GM12878 (cell line): ENCODE measurements around the gene TCERG1L. TPM values are rescaled to one million over a fixed set of nuclear protein-coding genes. Genes with fewer than 3 reads are reported as not detected.

ENCODE experiments used
- ATAC-seq: fragments of 200-7000 bp; cut with Tn5 transposase; 3 replicates; pipeline ENCODE4 v1.9.1; 2020; ENCODE audit warnings: mild to moderate bottlenecking, moderate library complexity
- BruUV-seq: library from RNA; stranded (reverse); fragments of 400-500 nt; replicated peaks from 2 replicates; lab custom pipeline; 2021; lab: Mats Ljungman, UMichigan
- CTCF ChIA-PET: fragments of 300-600 bp; sonication (Branson Sonifier 250); formaldehyde crosslinking; extraction: SDS; loops from one replicate; lab custom pipeline; 2021; ENCODE audit warnings: inconsistent platforms; lab: Yijun Ruan, JAX
- POLR2A ChIA-PET: fragments of 350-600 bp; formaldehyde crosslinking; extraction: SDS; loops from one replicate; lab custom pipeline; 2021; ENCODE audit warnings: inconsistent platforms; lab: Charles Lee
- RAD21 ChIA-PET: fragments of 300-600 bp; sonication (Branson Sonifier 250); formaldehyde crosslinking; loops from one replicate; lab custom pipeline; 2023; ENCODE audit warnings: antibody characterized with exemption; ENCODE audit not compliant: unreplicated experiment; lab: Charles Lee
- SMC1A ChIA-PET: fragments of 300-600 bp; sonication (Branson Sonifier 250); formaldehyde crosslinking; loops from one replicate; lab custom pipeline; 2023; ENCODE audit not compliant: unreplicated experiment, uncharacterized antibody; lab: Charles Lee
- DNase-seq: peaks from one replicate; pipeline ENCODE4 v3.0.0-alpha.2; 2011; ENCODE audit warnings: low read depth, low spot score
- FAIRE-seq: peaks from 3 replicates; lab custom pipeline; 2011; peaks lifted over from hg19 to GRCh38; lab: Jason Lieb, UNC
- H2AFZ ChIP-seq: 2 replicates; pipeline ENCODE4 v1.6.0; 2011; ENCODE audit warnings: low read depth, low read length, control low read depth; ENCODE audit not compliant: control insufficient read depth
- H3K27ac ChIP-seq: 2 replicates; pipeline ENCODE4 v1.5.1; 2011; ENCODE audit warnings: control low read depth; ENCODE audit not compliant: control insufficient read depth, insufficient read depth
- H3K27me3 ChIP-seq, 2 experiments: replicated peaks in 1 of 2; 2 replicates each; pipeline versions ENCODE4 v1.6.0 to v1.6.1; 2011; ENCODE audit warnings: low read length in 1 of 2; ENCODE audit not compliant: control insufficient read depth in 2 of 2, insufficient read depth in 2 of 2
- H3K36me3 ChIP-seq, 2 experiments: 2 replicates each; pipeline ENCODE4 v1.5.1; 2011; ENCODE audit warnings: low read length in 1 of 2; ENCODE audit not compliant: control insufficient read depth in 2 of 2, insufficient read depth in 2 of 2
- H3K4me1 ChIP-seq: 2 replicates; pipeline ENCODE4 v1.6.1; 2011; ENCODE audit warnings: mild to moderate bottlenecking, low read length, moderate library complexity, mixed read lengths; ENCODE audit not compliant: control insufficient read depth, insufficient read depth
- H3K4me2 ChIP-seq: 2 replicates; pipeline ENCODE4 v1.6.0; 2011; ENCODE audit warnings: control low read depth; ENCODE audit not compliant: control insufficient read depth, insufficient read depth
- H3K4me3 ChIP-seq: fragments of 200-600 bp; sonication (generic); 2 replicates; pipeline ENCODE4 v1.5.1; 2016
- H3K79me2 ChIP-seq: 2 replicates; pipeline ENCODE4 v1.6.0; 2011; ENCODE audit warnings: low read length; ENCODE audit not compliant: control insufficient read depth, insufficient read depth
- H3K9ac ChIP-seq: 2 replicates; pipeline ENCODE4 v1.8.0; 2011; ENCODE audit warnings: low read length, control low read depth, mixed read lengths; ENCODE audit not compliant: control insufficient read depth, insufficient read depth
- H3K9me3 ChIP-seq: replicated peaks from 3 replicates; pipeline ENCODE4 v1.5.1; 2011; ENCODE audit warnings: mild to moderate bottlenecking, low read length; ENCODE audit not compliant: control insufficient read depth, insufficient read depth
- H4K20me1 ChIP-seq: 2 replicates; pipeline ENCODE4 v1.6.0; 2011; ENCODE audit not compliant: control insufficient read depth, insufficient read depth
- ASH2L ChIP-seq: fragments of 300-600, 200-600 bp; sonication (generic); IDR thresholded peaks from 2 replicates; pipeline ENCODE4 v1.6.1; 2017; ENCODE audit warnings: low read depth, mild to moderate bottlenecking, borderline replicate concordance
- ESRRA ChIP-seq: IDR thresholded peaks from 2 replicates; pipeline ENCODE4 v1.6.1; 2012; ENCODE audit warnings: mild to moderate bottlenecking, low read length, improper control_type of control experiment
- MEF2B ChIP-seq: fragments of 450-650 bp; IDR thresholded peaks from 2 replicates; pipeline ENCODE4 v1.6.1; 2018; ENCODE audit warnings: mild to moderate bottlenecking, moderate library complexity; ENCODE audit not compliant: partially characterized antibody, poor library complexity, severe bottlenecking
- PAX8 ChIP-seq: fragments of 450-650 bp; IDR thresholded peaks from 2 replicates; pipeline ENCODE4 v1.6.1; 2017; ENCODE audit warnings: mild to moderate bottlenecking, moderate library complexity
- SIN3A ChIP-seq: IDR thresholded peaks from 2 replicates; pipeline ENCODE4 v1.6.1; 2012; ENCODE audit warnings: low read depth, low read length, improper control_type of control experiment
- STAT3 ChIP-seq: IDR thresholded peaks from 2 replicates; pipeline ENCODE4 v1.6.1; 2011; ENCODE audit warnings: low read depth, low read length, improper control_type of control experiment
- SUZ12 ChIP-seq: fragments of 200-600 bp; sonication (generic); IDR thresholded peaks from one replicate; pipeline ENCODE4 v1.6.1; 2018; ENCODE audit warnings: antibody characterized with exemption, mild to moderate bottlenecking; ENCODE audit not compliant: unreplicated experiment
- ZNF687 ChIP-seq: fragments of 450-650 bp; IDR thresholded peaks from 2 replicates; pipeline ENCODE4 v1.6.1; 2017; ENCODE audit warnings: mild to moderate bottlenecking, moderate library complexity
- WGBS: methylation state at CpG from one replicate; pipeline ENCODE4 v1.1.6; 2016; ENCODE audit warnings: low lambda C conversion rate; ENCODE audit not compliant: insufficient replicate concordance, insufficient coverage; ENCODE audit errors: missing lambda C conversion rate; 5-methylcytosine and 5-hydroxymethylcytosine counted together
- in situ Hi-C: fragments of 300-500 bp; cut with MboI; formaldehyde crosslinking; loops from 9 replicates; pipeline ENCODE4 v1.14.3; 2018; ENCODE audit warnings: mixed read lengths
- intact Hi-C: fragments of 100-400 bp; cut with micrococcal nuclease; formaldehyde crosslinking; loops from one replicate; pipeline ENCODE4 v1.14.2; 2022; ENCODE audit not compliant: unreplicated experiment
- polyA plus RNA-seq, 11 experiments: library from polyadenylated mRNA; depleted of rRNA in 4 of 11; unstranded in 6 of 11; stranded (reverse) in 5 of 11; fragments of >200 nt; fragmentation: Nextera tagmentation in 4 of 11; fragmentation: Illumina TruSeq in 1 of 11; extraction: Ambion mirVana in 4 of 11; extraction: Trizol in 1 of 11; gene quantifications; 1 replicate in 1 of 11; 2 replicates in 10 of 11; pipeline versions ENCODE4 v1.2.1 to v1.2.3, GENCODE V29; 2011 to 2016; ENCODE audit warnings: inconsistent platforms in 2 of 11, missing spikeins in 2 of 11, low read depth in 1 of 11
- total RNA-seq, 4 experiments: library from RNA; depleted of rRNA in 3 of 4; stranded (reverse); fragments of >200 nt in 3 of 4; fragmentation: Illumina TruSeq in 1 of 4; extraction: Trizol in 1 of 4; gene quantifications; 2 replicates each; pipeline versions ENCODE4 v1.2.1 to v1.2.3, GENCODE V29; 2013 to 2021

The TCERG1L gene
- total and polyA plus RNA-seq, 10 of the 15 experiments (the other 5 are each of a cell fraction or from before 2014, with no cell fraction given): not detected

GRCh38 chr10:131068760-131069159 is 242.8 kb downstream of the TCERG1L start (continued):
- TF ChIP-seq MEF2B: no peak
- no peak for TF ChIP-seq SIN3A
- no peak for TF ChIP-seq ZNF687
- TF ChIP-seq PAX8: no peak

DNA sequence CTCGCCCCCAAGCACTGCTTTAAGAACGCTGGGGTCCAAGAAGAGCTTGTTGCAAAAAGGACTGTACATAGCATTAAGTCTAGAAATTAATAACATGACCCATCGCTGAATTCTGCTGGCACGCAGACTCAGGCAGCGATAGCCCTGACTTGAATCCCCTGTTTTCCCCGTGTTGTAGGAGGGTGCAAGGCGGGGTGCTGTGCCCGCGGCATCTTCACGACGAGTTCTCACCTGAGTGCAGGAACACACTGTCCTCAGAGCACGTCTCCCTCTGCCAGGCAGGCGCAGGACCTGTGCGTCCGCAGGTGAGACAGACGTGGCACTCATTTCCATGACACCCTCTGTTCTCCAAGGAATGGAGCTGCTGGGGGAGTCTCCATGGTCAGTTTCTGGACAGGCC is 243.2 kb downstream of the TCERG1L start:
- H3K9me3 ChIP-seq: no peaks in the 10 kb centered on the region
- POLR2A ChIA-PET: no interaction called here
- no peaks in the 10 kb centered on the region for H3K79me2 ChIP-seq
- H2AFZ ChIP-seq: no peak overlapping the region
- CTCF ChIA-PET: no interaction called here
- H3K27me3 ChIP-seq: no peaks in the 10 kb centered on the region
- DNase-seq: no peak
- no peak overlapping the region for H3K9ac ChIP-seq
- intact Hi-C loops: no loop called here
- FAIRE-seq: no peak
- H3K36me3 ChIP-seq: no peaks in the 10 kb centered on the region
- H4K20me1 ChIP-seq: no peaks in the 10 kb centered on the region
- ATAC-seq: no peak
- H3K4me1 ChIP-seq: no peaks in the 10 kb centered on the region
- 70% methylated on average over 15 of the region's 16 CpGs for WGBS
- H3K27ac ChIP-seq: no peak overlapping the region
- SMC1A ChIA-PET: interaction anchor here (0.7 kb wide), 1 partner anchor 21 kb away, joined by 4 read pairs; no protein-coding TSS in a partner anchor
- BruUV-seq: no TSS peak
- no peak overlapping the region for H3K4me2 ChIP-seq
- no peak overlapping the region for H3K4me3 ChIP-seq
- RAD21 ChIA-PET: no interaction called here
- in situ Hi-C loops: no loop called here
- TF ChIP-seq ASH2L: no peak
- TF ChIP-seq SUZ12: no peak
- TF ChIP-seq ESRRA: no peak
- no peak for TF ChIP-seq STAT3
